GM12875 (cell line): ENCODE results near the gene CD68.

Source experiments
- H3K4me3 ChIP-seq: one replicate; pipeline ENCODE4 v1.5.1; 2011; ENCODE audit warnings: low read depth, low read length, control low read depth
- TF ChIP-seq, protein P1 (sequence below): IDR thresholded peaks from 2 replicates; pipeline ENCODE4 v1.5.1; 2011; ENCODE audit warnings: low read depth, mild to moderate bottlenecking, control low read depth, inconsistent platforms, low read length, moderate library complexity, borderline replicate concordance; ENCODE audit not compliant: insufficient read depth

Gene CD68

DNA sequence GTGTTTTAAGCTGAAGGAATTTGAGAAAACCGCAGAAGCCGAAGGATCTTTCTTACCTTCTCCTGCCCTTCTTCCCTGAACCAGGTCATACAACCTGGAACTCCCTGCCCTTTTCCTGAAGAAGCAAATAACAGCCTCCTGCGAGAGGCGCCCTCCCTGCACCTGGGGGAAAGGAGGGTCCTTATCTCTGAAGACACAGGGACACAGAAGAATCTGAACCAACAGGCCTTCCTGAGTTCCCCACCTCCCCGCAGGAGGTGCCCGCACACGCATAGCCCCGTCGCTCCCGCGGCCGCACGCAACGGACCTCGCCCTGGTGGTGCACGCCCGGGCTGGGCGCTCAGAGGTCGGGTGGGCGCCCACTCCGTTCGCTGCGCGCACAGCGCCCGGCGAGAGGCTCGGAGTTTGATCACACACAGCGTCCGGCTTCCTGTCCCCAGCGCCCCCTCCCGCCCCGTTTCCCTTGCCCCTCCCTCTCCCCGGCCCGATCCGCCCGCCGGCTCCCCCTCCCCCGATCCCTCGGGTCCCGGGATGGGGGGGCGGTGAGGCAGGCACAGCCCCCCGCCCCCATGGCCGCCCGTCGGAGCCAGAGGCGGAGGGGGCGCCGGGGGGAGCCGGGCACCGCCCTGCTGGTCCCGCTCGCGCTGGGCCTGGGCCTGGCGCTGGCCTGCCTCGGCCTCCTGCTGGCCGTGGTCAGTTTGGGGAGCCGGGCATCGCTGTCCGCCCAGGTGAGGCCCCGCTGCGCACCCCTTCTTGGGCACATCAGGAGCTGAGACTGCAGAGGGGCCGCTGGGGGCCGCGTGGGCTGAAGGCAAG, 30.6 kb upstream of the CD68 start, which contains the start of gene TNFSF12:
Gene TNFSF12 (plus strand): TSS at position 474 of the 816 bp plus-strand sequence. CDS start 96 bp downstream, at position 570.
- H3K4me3 ChIP-seq: peak within 1 kb of the TSS; percentile 65
- TF ChIP-seq, protein P1, sequence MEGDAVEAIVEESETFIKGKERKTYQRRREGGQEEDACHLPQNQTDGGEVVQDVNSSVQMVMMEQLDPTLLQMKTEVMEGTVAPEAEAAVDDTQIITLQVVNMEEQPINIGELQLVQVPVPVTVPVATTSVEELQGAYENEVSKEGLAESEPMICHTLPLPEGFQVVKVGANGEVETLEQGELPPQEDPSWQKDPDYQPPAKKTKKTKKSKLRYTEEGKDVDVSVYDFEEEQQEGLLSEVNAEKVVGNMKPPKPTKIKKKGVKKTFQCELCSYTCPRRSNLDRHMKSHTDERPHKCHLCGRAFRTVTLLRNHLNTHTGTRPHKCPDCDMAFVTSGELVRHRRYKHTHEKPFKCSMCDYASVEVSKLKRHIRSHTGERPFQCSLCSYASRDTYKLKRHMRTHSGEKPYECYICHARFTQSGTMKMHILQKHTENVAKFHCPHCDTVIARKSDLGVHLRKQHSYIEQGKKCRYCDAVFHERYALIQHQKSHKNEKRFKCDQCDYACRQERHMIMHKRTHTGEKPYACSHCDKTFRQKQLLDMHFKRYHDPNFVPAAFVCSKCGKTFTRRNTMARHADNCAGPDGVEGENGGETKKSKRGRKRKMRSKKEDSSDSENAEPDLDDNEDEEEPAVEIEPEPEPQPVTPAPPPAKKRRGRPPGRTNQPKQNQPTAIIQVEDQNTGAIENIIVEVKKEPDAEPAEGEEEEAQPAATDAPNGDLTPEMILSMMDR: 0 out of 2 replicates have a peak, but pooled peaks have one; percentile 2

DNA sequence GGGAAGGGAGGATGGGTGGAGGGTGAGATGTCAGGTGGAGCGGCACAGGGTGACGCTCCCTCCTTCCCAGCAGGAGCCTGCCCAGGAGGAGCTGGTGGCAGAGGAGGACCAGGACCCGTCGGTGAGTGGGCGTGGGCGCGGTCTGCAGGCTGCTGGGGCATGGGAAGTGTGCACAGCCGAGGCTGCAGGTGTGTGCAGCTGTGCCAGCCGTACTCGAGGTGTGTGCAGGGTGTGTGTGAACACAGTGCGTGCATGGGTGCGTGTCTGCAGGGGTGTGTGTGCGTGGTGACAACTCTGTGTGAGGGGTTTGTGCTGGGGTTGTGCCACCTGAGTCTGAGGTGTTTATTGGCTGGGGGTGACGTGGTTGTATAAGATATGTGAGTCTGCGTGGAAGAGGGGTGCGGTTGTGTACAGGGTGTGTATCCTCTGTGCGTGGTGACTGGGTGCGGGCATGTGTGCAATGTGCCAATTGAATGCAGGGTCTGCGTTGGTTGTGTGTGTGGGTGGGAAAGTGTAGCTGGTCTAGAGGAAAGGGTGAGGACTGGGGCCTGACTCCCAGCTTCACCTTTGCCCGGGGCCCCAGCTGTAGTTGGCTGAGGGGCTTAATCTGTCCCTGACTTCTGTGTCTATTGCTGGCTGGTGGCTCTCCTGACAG, 29.9 kb upstream of the CD68 start:
- H3K4me3 ChIP-seq: peak overlapping the region; percentile 65
- TF ChIP-seq, protein P1: no peak

DNA sequence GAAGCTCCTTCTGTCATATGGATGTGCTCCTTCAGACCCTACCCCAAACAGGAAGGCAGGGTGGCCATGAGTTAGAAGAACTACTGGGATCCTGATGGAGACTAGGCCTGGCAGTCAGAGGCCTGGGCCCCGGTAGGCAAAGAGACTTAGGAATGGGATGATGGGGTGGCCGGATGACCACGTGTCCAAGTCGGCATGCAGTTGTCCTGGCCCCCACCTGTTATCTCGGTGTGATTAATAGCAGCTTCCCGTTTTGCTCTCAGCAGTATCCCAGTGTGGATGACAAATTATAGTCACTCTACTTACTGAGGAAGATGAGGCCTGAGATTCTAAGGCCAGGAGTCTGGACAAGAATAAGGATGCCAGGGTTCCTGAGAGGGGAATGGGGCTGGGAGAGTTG, 29.1 kb upstream of the CD68 start:
- no peak overlapping the region for H3K4me3 ChIP-seq
- TF ChIP-seq, protein P1: no peak

DNA sequence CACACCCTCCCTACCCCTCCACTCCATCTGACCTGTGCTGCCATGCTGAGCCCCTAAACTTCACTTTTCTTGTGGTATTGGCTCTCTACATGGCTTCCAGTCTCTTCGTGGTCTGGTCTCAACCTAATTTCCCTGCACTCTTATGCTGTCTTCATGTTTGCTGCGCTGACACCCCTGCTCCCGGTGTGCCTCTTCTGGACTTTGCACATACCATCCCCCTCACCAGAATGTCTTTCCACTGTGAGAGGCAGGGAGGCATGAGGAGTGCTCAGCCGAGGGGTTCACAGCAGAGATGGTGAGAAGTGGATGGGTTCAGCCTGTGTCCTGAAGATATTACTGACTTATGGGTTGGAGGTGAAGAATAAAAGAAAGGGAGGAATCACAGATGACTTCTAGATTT, 28.0 kb upstream of the CD68 start:
- TF ChIP-seq, protein P1: no peak
- no peak overlapping the region for H3K4me3 ChIP-seq

GRCh38 chr17:7552621-7553051, 26.8 kb upstream of the CD68 start:
- no peak overlapping the region for H3K4me3 ChIP-seq
- TF ChIP-seq, protein P1: no peak

- no peak overlapping the region for H3K4me3 ChIP-seq
These were observed 26.1 kb upstream of the CD68 start for GRCh38 chr17:7553356-7553755.

More at GRCh38 chr17:7553356-7553755, 26.1 kb upstream of the CD68 start:
- TF ChIP-seq, protein P1: no peak
